Stimulated activated CD4-positive, alpha-beta T cell treated with anti-CD3 and anti-CD28 coated beads, TNF-alpha, amount 100 ng/mL, for 24 hours (primary cell): ENCODE data around the gene GTF2IRD1.
A peak's percentile ranks its signal among the peaks of the same experiment; 100 is the strongest.

Source experiments
- DNase-seq, 3 experiments: peaks; one replicate each; pipeline ENCODE4 v3.0.0-alpha.2; 2020; ENCODE audit warnings: low read depth in 3 of 3

GTF2IRD1 gene

GRCh38 chr7:74587435-74588126, 133.9 kb downstream of the GTF2IRD1 start:
- DNase-seq = no peak

GRCh38 chr7:74590813-74591212, 137.1 kb downstream of the GTF2IRD1 start:
- no peak for DNase-seq

GRCh38 chr7:74598558-74598957, 144.9 kb downstream of the GTF2IRD1 start:
- no peak for DNase-seq

GRCh38 chr7:74599244-74599643, 145.5 kb downstream of the GTF2IRD1 start:
- DNase-seq = no peak

GRCh38 chr7:74604326-74605020, 150.8 kb downstream of the GTF2IRD1 start:
- no peak for DNase-seq

DNA sequence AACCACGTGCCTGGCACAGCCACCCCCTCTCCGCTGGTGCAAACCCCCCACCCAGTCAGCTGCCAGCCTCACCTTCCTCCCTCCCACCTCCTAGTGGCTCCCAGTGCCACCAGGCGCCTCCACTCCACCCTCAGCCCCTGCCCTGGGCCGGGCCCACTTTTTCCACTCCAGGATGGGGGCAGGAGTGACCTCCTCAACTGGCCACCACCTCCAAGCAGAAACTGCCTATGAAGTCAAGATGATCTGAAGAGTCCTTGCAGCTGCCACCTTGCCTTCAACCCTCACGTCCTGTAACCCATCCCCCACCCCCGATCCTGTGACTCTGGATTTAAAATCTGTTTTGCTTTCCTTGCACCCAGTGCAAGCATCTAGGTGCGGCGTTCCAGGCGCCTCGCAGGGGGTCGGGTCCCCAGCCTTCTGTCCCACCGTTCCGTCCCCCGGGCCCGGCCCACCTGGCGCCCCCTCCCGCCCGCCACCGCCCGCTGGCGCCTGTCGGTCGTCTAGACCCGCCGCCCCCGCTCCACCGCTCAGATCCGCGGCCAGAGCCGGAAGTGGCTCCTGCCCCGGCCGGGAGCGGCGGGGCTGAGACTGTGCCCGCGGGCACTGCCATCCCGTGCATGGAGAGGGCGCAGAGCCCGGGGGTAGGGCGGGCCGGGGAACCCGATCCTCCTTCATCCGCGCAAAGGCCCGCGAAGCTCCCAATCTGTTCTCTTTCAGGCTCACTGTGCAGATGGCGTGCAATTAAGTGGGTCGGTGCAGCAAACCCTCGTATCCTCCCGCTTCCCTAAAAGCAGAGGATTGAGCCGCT, 152.6 kb downstream of the GTF2IRD1 start:
- peak in 1 of 3 experiments; percentile 41 for DNase-seq

DNA sequence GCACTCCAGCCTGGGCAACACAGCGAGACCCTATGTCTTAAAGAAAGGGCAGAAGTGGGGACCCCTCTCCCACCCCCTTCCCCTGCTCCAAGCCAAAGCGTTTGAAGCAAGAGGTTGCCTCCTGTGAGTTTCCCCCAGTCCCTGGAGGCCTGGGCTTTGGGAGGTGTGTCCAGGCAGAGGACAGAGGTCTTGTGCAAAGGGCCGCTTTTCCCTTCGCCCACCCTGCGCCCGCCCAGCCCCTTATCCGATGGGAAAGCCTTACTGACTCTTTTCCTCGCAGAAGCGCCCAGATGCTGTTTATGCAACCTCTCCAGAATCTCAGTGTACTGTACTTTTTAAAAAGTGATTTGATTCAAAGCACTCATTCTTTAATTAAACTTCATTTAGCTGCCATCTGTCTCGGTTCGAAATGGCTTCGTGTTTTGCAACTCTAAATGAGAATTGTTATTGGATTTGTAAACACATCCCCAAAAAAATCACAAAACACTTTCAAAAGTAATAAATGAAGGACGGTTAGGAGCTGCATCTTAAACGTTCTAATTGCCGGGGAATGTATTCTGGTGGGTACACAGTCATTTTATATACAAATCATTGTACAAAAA, 153.3 kb downstream of the GTF2IRD1 start:
- DNase-seq = no peak

- DNase-seq = no peak
Observed at GRCh38 chr7:74612015-74612829, 158.5 kb downstream of the GTF2IRD1 start.

DNA sequence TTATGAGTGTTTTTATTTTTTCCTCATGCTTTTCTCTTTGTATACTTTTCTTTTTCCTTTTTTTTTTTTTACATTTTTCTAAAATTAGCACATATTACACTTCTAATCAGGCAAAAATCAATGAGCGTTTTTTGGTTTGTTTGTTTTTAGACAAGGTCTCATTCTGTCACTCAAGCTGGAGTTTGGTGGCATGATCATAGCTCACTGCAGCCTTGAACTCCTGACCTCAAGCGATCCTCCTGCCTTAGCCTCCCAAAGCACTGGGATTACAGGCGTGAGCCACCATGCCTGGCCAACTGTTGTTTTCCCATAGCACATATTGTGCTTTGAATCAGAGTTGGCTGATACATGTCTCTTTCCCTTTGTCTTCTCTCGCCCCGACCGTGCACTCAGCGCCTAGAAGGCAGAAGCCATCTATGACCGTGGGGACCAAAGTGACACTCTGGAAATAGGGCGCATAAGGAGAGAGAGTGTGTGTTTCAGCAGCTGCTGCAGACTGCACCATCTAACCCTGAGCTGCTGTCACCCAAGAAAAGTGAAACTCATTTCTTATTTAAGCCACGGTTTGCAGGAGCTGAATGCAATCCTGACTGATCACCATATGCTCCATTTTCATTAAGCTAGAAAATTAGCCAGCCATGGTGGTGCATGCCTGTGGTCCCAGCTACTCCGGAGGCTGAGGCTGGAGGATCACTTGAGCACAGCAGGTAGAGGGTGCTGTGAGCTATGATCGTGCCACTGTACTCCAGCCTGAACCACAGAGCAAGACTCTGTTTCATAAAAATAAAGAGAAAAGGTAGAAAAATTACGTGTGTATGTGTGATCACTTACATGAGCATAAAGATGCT, 162.5 kb downstream of the GTF2IRD1 start:
- no peak for DNase-seq

DNA sequence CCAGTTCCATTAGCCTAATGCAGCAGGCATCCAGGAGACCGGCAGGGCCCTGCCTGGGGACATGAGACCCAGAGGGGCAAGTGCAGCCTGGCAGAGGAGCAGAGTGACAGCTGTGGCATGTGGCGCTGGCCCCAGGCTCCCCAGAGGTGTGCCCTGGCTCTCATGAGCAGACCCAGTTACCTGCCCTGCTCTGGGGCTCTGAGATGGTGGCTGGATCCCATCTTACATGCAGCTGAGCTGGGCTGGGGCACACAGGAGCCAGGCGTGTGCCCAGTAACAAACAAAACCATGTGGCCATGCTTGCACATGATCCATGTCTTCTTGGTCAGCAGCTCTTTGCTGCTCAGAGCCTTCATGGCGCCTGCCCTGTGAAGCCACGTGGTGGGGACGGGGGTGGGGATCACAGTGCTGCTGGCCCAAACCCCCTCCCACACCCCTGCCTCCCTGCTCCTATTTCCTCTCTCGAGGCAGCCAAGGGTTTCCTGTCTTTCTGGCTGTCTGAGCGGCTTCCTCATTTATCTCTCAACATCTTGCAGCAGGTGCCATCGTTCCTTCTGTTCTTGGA, 163.6 kb downstream of the GTF2IRD1 start:
- DNase-seq = peak in 1 of 3 experiments; percentile 10

DNA sequence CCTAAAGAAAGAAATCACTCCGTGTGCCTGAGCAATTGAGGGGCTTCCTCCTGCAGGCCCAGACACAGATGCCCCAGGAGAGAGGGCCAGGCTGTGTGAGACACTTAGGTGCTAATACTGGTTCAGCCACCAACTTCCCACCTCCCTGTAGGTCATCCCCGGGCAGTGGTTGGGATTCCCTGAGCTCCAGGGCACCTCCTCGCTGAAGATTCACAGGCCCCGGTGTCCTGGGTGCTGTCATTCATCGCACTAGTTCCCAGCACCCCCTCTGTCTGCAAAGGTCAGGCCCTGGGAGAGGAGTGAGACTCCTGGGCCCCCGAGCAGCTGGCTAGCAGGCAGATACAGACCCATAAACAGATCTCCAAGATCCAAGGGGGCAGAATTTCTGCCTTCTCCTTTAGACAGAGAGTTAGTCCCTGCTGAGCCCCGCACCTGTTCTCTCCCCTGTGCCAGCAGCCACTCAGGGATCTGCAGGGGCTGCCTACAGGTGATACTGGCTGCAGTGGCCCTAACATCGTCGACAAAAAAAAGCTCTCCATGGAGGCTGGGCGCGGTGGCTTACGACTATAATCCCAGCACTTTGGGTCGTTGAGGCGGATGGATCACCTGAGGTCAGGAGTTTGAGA, 165.6 kb downstream of the GTF2IRD1 start:
- no peak for DNase-seq

DNA sequence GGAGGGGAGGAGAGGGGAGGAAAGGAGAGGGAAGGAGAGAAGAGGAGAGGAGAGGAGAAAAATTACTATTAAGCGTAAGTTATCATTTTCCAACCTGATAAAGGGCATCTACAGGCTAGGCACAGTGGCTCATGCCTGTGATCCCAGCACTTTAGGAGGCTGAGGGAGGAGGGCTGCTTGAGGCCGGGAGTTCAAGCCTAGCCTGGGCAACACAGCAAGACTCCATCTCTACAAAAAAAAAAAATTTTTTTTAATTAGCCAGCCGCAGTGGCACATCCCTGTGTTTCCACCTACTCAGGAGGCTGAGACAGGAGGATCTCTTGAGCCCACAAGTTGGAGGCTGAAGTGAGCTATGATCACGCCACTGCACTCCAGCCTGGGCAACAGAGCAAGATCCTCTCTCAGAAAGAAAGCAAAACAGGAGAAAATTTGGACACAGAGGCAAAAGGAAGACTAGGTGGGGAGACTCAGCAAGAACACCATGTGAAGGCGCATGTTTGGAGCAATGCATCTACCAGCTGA, 168.6 kb downstream of the GTF2IRD1 start:
- no peak for DNase-seq

GRCh38 chr7:74623135-74623534, 169.4 kb downstream of the GTF2IRD1 start:
- DNase-seq = no peak

DNA sequence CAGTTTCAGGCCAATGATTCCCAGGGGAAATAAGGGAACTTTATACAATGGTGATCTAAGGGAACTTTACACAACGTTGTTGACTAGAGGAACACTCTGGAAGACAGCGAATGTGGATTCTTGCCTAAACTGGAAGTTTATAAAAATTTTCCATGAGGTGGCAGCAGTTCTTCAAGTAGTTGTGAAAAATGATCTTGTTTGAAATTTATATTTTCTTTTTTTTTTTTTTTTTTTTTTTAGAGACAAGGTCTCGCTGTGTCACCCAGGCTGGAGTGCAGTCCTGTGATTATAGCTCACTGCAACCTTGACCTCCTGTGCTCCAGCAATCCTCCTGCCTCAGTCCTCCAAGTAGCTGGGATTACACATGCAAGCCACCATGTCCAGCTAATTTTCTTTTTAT, 171.7 kb downstream of the GTF2IRD1 start:
- no peak for DNase-seq

DNA sequence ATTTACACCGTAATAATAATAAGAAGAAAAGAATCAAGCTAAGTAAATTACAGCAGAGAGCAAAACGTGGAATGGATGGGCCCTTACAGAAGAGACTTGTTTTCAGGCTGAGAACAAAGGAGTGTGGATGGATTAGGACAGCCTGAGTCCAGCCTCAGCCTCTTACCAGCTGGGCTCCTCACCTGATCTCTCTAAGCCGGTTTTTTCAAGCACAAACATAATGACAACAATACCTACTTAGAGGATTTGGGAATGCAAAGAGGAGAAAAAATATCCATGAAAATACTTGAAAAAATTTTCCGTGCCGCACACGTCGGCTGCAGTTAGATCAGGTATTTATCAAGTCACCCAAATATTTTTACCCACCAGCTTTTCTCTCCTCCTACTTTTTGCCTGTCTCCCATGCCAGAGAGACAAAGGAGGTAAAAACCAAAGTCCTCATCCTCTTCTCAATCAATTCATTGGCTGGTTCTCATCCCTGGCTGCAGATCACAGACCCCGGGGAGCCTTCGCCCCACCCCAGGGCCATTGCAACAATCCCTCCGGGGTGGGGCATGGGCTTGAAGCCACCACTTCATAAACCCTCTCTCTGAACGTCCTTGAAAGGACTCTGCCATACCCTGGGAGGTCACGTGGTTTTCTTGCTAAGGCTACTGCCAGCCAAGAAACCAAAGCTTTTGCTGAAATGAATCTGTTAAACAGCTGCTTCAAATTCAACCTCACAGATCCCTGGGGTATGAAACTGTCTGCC, 174.1 kb downstream of the GTF2IRD1 start:
- no peak for DNase-seq

DNA sequence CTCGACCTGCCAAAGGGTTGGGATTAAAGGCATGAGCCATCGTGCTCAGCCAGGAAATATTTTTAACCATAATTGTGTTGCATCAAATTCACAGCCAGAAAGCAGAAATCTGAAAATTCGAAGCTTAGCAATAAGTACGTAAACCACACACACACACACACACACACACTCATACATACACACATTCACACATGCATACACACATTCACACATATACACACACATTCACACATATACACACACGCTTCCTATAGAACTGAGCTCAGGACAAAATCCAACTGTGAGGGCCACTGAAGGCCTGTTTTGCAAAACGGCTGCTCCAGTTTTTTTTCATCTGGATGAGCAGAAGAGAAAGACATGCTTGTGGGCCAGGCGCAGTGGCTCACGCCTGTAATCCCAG, 178.8 kb downstream of the GTF2IRD1 start:
- no peak for DNase-seq

DNA sequence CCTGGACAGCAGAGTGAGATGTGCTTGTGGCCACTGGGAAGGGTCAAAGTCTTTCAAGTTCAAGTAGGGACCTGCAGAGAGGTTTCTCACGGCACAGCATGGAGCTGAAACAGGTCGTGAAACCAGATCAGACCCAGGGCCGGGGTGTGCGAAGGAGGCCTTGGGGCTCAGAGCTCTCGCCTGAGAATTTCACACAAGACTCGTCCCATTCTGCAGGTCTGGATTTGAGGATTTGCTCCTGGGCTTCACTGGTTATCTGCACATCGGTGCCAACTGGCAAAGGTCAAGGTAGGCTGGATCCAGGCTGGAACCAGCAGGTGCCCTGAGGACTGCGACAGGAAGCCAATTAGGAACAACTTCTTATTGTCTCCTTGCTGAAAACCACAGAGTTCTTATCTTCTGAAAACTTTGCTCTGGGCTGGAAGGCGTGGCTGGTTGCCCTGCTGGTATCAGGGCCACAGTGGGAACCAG, 179.8 kb downstream of the GTF2IRD1 start:
- DNase-seq = no peak

DNA sequence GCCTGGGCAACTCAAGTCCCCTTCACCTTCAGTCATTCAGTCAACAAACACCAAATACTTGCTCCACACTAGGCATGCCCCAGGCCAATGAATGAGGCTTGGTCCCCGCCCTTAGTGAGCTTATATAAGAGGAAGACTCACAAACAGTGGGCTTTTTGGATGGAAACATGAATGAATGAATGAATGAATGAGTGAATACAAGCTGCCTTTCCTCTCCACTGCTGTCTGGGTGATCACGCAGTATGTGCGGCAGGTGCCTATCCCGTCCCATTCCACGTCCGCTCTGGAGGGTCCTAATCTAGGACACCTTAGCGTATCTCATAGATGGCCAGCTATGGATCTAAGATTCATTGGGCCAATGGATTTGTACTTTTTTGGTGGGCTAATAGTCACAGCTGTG, 184.0 kb downstream of the GTF2IRD1 start:
- no peak for DNase-seq
